HG02885 (cell line): Measurements from ENCODE around the gene IWS1.
"Not testable (repeated sequence)": the region's sequence is repeated elsewhere in the genome, so short reads cannot be mapped to it uniquely, and the experiment has no call there.

Experiments used
- ATAC-seq: cut with Tn5 transposase; IDR thresholded peaks from one replicate; pipeline ENCODE4 v1.9.1; 2021; ENCODE audit warnings: mild to moderate bottlenecking; ENCODE audit not compliant: unreplicated experiment, poor library complexity

The IWS1 gene

DNA sequence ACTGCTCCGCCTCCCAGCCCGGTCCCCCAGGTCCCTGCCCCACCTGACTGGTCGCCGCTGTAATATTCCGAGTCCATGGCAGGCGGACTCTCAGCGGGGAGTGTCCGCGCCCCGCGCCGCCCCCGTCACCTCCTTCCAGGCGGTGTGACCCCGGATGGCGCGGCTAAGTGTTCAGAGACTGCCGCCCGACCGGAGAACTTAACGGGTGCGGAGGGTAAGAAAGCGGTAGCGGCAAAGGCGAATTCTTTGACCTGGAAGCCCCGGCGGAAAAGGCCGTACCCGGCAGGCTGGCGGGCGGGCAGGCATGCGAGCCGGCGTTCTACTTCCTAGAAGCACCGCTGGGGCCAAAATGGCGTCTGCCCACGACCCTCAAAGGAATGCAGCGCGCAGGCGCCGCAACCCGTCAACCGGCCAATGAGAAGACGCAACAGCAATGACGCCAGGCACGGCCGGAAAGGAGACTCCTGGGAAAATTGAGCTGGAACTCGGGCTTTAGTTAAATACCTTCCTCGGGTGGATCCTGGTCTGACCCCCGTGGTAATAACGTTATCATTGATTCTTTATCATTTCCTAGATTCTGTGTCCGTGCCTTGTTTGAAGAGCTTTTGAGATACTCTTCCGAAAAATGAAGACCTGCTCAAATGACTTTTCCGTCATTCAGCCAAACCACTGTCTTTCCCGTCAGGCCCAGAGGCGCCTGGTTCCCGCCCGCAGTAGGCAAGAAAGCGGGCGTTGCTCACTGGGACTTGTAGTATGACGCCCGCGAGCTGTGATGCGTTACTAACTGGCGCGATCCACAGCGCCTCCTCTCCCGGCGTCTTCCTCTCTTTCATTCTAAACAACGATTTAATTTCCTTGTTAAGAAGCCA, at the start of gene IWS1:
Gene IWS1 (minus strand): TSS at position 358 of the 869 bp plus-strand sequence. CDS start 281 bp downstream, at position 77.
- peak; percentile 89 for ATAC-seq

DNA sequence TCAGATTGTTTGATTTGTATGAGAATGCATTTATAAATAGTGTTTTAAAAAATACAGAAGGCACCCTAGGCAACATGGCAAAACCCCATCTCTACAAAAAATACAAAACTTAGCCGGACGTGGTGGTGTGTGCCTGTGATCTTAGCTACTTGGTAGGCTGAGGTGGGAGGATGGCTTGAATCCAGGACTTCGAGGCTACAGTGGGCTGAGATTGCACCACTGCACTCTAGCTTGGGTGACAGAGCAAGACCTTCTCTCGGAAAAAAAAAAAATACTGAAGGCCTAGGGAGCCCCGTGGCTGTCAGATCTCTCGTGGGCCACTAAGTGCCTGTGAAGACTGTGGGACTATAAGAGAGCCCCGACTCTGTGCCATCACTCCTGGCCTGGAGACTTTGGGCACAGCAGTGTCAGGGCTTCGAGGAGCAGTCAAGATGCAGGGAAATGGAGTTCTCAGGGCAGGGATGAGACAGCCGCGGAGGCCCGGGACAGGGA, 49.7 kb upstream of the IWS1 start:
- no peak for ATAC-seq

DNA sequence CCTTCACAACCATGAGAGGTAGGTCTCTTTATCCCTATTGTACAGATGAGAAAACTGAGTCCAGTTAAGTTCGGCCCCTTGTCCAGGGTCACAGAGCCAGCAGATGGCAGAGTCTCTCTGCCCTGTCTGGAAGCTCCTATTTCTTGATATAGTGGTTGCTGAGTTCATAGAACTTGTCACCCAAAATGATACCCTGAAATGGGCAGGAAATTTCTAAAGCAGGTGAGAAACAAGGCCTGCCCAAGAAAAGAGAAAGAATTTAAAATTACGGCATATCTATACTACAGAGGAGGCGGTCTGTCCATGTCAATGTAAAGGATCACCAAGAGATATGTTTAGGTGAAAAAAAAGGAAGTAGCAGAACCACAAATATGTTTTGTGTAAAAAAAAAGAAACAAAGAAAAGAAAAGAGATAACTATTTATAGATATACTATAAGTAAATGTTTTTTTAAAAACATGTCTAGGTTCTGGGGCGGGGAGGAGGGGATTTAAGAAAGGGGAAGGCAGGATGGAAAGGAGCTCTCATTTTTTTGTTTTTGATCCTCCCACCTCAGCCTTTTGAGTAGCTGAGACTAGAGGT, 49.0 kb upstream of the IWS1 start:
- peak; percentile 46 for ATAC-seq

DNA sequence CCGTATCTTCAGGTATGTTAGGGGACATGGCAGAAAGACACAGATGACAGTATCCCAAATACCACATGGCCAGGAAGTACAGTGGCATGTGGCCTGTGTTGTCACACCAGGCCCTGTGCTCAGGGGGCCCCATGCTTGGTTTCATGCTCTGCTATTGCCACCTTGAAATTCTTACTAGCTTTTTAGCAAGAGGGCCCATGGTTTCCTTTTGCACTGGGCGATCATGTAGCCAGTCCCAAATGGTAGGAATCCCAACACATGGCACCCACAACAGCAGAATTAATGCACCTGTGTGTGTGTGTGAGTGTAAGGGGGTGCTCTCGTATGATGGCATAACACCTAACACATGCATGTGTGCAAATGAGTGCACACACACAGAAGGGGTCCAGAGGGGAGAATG, 48.4 kb upstream of the IWS1 start:
- ATAC-seq = no peak

DNA sequence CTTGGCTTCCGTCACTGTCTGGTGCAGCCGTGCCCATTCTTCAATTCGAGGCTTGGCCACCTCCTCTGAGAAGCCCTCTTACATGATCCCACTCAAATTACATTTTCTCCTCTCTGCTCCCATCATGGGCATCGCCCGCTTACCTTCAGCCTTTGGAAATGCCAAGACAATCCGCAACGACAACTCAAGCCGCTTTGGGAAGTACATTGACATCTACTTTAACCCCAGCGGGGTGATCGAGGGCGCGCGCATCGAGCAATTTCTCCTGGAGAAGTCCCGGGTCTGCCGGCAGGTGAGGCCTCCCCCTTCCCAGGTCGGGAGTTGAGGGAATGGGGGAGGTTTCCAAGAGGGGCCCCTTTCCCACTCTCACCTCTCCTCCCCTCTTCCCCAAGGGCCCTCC, 47.5 kb upstream of the IWS1 start:
- no peak for ATAC-seq

DNA sequence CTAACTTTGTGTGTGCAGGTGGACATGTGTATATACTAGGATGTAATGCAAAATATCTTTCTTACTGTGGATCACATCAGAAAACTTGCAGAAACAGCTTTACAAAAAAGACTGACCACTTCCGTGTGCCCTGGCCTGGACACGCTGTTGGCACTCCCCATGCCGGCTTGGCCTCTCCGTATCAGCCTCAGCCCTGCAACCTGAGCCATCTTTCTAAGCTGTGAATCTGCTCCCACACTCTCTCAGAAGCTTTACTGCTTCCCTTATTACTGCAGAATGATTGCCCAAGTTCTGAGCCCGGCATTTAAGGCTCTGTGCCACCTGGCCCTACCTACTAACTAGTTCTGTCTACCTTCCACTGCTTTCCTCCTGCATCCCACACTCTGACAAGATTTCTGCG, 47.0 kb upstream of the IWS1 start:
- no peak for ATAC-seq

DNA sequence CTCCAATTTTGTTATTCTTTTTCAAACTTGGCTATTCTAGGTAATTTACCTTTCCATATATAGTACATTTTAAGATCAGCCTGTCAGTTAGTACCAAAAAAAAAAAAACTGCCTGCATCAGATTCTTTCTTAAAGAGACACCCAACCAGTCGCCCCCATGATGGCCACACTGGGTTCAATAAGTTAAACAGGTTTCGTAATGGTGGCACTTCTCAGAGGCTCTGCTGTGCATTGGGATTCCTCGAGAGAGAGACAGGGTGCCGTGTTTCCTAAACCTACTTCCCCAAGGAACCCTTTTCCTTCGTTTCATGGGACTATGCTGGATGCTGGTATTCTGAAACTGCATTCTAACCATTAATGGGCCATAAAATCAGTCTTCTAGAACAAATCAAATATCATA, 46.6 kb upstream of the IWS1 start:
- ATAC-seq = no peak

DNA sequence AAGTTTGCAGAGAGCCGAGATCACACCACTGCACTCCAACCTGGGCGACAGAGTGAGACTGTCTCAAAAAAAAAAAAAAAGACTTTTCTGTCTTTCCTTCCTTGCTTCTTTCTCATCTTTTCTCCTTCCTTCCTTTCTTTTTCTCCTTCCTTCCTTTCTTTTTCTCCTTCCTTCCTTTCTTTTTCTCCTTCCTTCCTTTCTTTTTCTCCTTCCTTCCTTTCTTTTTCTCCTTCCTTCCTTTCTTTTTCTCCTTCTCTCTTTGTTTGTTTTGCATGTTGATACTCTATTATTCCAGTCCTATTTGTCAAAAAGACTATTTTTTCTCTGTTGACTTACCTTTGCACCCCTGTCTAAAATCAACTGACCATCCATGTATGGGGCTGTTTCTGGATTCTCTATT, 46.1 kb upstream of the IWS1 start:
- not testable (repeated sequence) for ATAC-seq

DNA sequence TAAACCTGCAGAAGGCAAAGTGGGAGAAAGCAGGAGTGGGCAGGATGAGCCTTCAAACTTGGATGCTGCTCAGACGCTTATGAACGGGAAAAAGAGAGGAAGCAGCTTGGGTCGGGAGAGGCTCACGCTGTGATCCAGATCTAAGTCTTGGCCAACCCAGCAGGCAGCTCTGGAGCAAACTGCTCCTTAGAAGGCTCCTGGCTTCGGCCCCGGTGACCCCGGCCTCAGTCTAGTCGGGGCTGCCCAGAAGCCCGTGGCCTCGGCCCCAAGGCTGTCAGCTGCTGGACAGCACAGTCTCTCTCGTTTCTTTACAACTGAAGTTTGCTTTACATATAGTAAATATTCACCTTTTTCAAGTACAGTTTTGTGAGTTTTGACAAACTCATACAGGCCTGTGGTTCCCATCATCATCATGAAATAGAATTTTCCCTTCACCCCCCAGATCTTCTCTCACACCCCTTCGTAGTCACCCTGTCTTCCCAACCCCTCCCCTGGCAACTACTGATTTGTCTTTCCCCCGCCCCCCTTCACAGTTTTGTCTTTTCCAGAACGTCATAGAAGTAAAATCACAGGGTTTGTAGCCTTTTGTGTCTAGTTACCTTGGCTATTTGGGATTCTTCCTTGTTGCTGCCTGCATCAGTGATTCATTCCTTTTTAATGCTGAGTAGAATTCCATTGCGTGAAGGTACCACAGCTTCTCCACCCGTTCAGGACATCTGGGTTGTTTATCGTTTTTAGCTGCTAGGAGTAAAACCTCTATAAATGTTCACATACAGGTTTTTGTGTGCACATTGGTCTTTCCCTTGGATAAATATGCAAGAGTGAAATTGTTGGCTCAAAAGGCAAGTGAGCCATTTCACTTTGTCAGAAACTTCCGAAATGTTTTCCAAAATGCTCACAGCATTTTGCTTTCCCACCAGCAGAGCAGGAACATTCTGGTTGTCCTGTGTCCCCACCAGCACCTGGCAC, 44.3 kb upstream of the IWS1 start:
- no peak for ATAC-seq

DNA sequence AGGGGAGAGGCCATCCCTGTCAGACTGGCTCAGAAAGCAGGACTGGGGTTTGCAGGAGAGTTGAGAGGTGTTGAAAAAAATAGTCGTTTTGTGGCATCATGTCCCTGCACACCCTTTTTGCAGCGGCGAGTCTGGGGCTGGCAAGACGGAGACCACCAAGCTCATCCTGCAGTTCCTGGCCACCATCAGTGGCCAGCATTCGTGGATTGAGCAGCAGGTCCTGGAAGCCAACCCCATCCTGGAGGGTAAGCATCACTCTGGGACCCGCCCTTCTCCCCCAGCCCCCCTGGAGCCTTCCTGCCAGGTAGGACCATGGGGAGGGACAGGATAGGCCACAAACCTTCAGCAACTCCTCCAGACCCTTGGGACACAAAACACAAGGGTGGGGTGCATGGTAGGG, 43.4 kb upstream of the IWS1 start:
- no peak for ATAC-seq

DNA sequence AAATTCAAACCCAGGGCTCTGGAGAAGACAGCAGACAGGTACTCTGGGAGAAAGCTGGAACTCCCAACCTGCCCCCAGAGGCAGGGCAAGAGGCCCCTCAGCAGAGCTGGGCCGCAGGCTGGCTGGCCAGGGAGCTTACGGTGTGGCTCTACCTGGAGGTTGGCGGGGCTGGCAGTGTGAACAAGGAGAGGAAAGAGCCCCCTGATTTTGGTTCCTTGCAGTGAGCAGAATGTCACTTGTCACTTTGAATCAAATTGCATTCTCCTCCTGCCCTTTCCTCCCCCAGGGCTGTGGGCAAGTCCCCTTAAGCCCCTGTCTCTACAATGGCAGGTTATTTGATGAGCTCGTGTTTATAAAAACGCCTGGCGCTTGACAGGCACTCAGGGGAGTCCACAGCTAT, 41.8 kb upstream of the IWS1 start:
- no peak for ATAC-seq

DNA sequence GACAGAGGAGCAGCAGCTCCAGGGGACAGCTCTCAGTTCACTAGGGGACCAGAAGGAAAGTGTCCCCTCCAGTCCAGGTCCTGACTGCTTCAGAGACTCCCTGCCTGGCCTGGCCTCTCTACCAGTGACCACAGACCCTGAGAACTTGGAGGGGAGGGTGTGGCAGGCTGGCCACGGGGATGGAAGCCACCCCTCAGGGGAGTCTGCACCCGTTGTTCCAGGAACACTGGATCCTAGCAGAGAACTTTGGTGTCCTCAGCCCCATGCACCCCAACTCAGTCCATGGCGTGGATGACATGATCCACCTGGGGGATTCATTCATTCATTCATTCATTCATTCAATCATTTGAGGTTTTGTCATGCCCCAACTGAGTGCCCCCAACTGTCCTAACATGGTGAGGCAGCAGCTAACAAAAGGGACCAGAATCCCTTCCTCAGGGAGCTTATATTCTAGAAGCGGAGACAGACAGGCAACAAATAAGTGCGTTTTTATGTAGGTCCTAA, 41.1 kb upstream of the IWS1 start:
- ATAC-seq = no peak

DNA sequence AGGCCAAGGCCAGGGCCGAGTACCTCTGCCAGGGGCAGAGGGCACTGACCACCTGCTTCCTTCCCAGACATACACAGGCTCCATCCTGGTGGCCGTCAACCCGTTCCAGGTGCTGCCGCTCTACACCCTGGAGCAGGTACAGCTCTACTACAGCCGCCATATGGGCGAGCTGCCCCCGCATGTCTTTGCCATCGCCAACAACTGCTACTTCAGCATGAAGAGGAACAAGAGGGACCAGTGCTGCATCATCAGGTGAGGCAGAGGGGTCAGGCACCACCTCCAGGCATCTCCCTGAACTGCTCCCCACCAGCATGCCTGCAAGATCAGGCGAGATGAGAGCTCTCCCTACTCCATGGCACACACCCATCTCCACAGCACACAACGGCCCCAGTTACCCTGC, 40.3 kb upstream of the IWS1 start:
- ATAC-seq = no peak

DNA sequence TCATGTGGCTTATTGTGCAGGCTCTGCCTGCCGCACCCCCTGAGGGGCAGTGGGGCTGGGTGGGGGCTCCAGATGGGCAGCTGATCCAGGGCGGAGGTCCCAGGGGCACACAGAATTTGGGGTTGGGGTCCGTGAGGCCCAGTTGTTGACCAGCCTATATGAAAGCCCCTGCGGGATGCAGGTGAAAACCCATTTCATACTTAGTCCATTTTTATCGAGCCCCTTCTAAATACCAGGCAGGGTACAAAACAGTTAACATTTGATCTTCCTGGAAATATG, 39.8 kb upstream of the IWS1 start:
- no peak for ATAC-seq

DNA sequence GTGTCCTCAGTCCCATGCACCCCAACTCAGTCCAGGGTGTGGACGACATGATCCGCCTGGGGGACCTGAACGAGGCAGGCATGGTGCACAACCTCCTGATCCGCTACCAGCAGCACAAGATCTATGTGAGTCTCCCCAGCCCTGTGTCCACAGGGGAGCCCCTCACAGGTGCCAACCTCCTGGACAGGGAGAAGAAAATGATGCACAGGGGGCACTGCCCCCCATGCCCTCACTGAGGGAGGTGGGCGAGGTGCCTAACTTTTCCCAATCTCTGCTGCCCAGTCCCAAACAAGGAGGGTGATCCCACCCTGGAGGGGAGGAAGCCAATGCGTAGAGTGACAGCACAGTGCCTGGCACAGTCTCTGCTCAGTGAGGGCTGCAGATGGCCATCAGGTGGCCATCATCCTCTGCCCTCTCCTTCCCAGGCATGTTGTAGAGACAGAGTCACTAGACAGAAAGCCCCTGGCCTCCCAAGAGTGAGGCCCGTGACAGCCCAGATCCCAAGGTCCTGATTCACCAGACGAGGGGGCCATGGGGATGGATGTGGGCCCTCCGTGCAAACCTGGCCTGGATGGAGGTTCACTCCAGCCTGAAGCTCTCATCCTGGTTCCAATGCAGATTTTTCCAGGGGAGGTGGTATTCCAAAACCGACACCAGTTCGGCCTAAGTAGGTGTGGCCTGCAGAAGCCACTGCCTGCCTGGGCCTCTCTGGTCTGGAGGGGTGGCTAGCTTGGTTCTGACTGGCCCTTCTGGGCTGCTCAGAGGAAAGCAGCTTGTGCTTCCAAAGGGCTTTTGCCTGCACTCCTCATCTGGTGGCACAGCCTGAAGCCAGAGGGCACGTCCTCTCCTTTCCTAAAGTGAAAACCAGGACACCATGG, 39.2 kb upstream of the IWS1 start:
- no peak for ATAC-seq

DNA sequence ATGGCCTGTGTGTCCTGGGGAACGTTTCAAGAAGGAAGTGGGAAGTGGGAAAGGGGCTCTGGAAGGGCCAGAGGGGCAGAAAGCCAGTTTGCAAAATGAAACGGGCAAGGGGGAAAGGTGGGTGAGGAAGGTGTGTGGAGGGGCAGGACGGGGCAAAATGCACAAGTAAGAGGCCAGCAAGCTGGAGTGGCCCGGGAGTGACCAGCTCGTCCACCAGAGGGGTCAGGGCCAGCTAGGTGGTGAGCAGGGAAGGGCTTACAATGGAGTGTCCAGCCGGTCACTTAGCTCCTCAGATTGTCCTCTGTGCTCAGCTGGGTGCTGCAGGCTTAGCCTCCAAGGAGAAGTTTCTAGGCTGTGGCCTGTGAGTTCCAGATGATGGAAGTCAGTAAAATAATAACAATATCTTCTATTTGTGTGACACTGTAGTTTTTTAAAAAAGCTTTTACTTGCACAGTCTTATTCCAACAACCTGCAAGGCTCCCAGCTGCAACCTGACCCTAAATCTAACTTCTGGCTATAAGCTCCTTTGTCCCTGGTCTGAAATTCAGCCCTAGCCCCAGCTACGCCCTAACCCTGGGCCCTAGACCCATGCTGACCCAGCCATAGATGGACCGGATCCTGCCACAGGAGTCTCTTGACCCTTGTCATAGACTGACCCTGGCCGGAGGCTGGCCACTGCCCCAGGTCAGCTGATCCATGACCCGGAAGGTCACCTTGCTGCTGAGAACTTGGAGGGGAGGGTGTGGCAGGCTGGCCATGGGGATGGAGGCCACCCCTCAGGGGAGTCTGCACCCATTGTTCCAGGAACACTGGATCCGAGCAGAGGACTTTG, 38.4 kb upstream of the IWS1 start:
- no peak for ATAC-seq

DNA sequence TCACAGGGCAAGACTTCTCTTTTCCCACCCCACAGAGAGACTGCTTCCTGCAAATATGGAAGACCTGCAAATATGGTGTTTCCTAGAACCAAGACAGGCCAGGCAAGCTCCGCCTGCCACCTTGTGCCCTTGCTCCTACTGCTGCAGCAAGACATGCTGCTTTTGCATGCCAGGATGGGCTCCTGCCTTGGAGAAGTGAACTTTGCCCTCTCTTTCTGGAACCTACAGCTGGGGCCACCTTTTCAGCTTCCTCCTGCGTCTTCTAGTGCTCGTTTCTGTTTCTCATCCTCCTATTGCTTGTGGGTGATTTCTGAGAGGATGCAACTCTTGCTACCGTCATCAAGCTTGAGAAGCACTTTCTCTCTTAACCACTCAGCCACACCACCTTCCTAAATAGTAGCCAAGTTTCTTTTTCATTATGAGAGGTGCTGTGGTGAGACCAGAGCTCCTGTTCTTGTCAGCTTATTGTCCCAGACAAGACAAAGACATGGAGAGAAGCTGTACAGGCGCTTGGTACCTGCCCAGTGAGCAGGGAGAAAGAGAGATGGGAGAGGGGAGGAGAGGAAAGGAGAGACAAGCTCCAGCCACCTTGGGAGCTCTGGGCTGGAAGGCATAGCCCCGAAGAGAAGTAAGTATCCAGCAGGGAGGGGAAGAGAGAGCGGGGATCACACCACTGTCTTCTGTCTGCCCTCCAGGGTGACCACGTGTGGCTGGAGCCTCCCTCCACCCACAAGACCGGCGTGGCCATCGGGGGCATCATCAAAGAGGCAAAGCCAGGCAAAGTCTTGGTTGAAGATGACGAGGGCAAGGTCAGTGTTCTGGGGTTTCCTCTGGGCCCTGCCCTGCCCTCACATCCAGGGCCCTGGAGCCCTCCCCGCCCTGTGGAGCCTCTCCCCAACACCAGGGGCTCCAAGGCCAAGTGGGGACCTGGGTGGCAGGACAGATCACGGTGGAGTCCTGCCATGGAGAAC, 37.5 kb upstream of the IWS1 start:
- ATAC-seq = peak; percentile 98

DNA sequence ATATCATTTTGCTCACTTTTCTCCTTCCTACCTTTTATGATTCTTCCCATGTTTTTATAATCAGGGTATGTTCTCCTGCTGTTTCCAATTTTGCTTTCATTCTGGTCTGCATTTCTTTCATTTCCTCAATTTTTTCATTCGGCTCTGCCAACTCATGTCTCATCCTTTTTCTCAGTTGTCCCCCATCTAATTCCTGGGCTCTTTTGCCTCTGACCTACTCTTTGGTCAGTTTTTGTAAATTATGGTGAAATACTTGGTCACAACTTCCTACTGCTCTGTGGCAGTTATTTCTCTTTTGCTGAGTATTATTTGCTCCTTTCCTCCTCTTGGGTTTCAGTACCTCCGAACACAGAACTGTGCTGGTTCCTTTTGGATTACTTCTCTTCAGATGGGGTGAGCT, 36.6 kb upstream of the IWS1 start:
- no peak for ATAC-seq
